Measurements from ENCODE around the gene FXYD4. TPM values are rescaled to one million over a fixed set of nuclear protein-coding genes. Genes with fewer than 3 reads are reported as not detected.

Gene FXYD4
- total RNA-seq, 4 donors from 2014 or later: not detected

- DNase-seq (ENCODE audit: low spot score in 2 of 2): no peak
- H3K27me3 ChIP-seq: no peaks in the 10 kb centered on the region
- H3K36me3 ChIP-seq: no peaks in the 10 kb centered on the region
- H3K4me1 ChIP-seq: peaks cover 0 to 44% (median 30%) of the 10 kb centered on the region in 4 donors
- TF ChIP-seq EP300 (IDR thresholded peaks at IDR 0.05) (no peak), POLR2A (IDR thresholded peaks at IDR 0.05) (no peak), CTCF (IDR thresholded peaks at IDR 0.05) (no peak)
- WGBS, 2 donors: 1% methylated on average over 29 to 31 of the region's 31 CpGs
- peak overlapping the region; percentile 90 to 99 (median 98) for H3K27ac ChIP-seq
- H3K9me3 ChIP-seq: no peaks in the 10 kb centered on the region
- peak overlapping the region; percentile 72 to 91 (median 88) for H3K4me3 ChIP-seq
Observed at GRCh38 chr10:43408331-43408709, 36.9 kb downstream of the FXYD4 start.

- peaks cover 0 to 38% (median 26%) of the 10 kb centered on the region in 4 donors for H3K4me1 ChIP-seq
- peak within 1 kb of the TSS; percentile 90 to 99 (median 98) for H3K27ac ChIP-seq
- TF ChIP-seq CTCF (IDR thresholded peaks at IDR 0.05) (peak in 2 of 5 experiments; percentile 43 to 53), EP300 (IDR thresholded peaks at IDR 0.05) (peak; percentile 86 to 99), POLR2A (IDR thresholded peaks at IDR 0.05) (peak; percentile 97 to 100)
- H3K27me3 ChIP-seq: no peaks in the 10 kb centered on the region
- no peaks in the 10 kb centered on the region for H3K36me3 ChIP-seq
- DNase-seq (ENCODE audit: low spot score in 2 of 2): peak; percentile 88
- no peaks in the 10 kb centered on the region for H3K9me3 ChIP-seq
- WGBS, 2 donors: 0 to 1% methylated on average over 20 to 47 of the region's 68 CpGs
- peak within 1 kb of the TSS; percentile 72 to 91 (median 88) for H3K4me3 ChIP-seq
Observed at GRCh38 chr10:43408710-43409384, 37.4 kb downstream of the FXYD4 start, which contains the start of gene HNRNPF. Gene HNRNPF, minus strand, starts transcription at chr10:43409186. Its CDS starts 21,302 bp downstream, at chr10:43387884.

GRCh38 chr10:43409385-43410109 lies 38.1 kb downstream of the FXYD4 start:
- no peaks in the 10 kb centered on the region for H3K9me3 ChIP-seq
- no peak for TF ChIP-seq CTCF (IDR thresholded peaks at IDR 0.05)
- TF ChIP-seq EP300 (IDR thresholded peaks at IDR 0.05): no peak
- no peak for TF ChIP-seq POLR2A (IDR thresholded peaks at IDR 0.05)
- no peaks in the 10 kb centered on the region for H3K36me3 ChIP-seq
- no peak for DNase-seq (ENCODE audit: low spot score in 2 of 2)
- peak overlapping the region; percentile 72 to 91 (median 88) for H3K4me3 ChIP-seq
- peak overlapping the region; percentile 90 to 99 (median 98) for H3K27ac ChIP-seq
- WGBS, 2 donors: 18 to 21% methylated on average over 46 of the region's 46 CpGs
- H3K27me3 ChIP-seq: no peaks in the 10 kb centered on the region
- peaks cover 0 to 31% (median 20%) of the 10 kb centered on the region in 4 donors for H3K4me1 ChIP-seq

GRCh38 chr10:43410345-43410744 lies 38.9 kb downstream of the FXYD4 start:
- no peak for DNase-seq (ENCODE audit: low spot score in 2 of 2)
- Histone ChIP-seq H3K27me3 (no peaks in the 10 kb centered on the region), H3K27ac (peak overlapping the region in 1 of 4 donors; percentile 98), H3K36me3 (no peaks in the 10 kb centered on the region), H3K9me3 (no peaks in the 10 kb centered on the region), H3K4me3 (no peak overlapping the region), H3K4me1 (peaks cover 0 to 23% (median 13%) of the 10 kb centered on the region in 4 donors)
- WGBS, 2 donors: 79 to 80% methylated on average over 14 of the region's 14 CpGs
- TF ChIP-seq POLR2A (IDR thresholded peaks at IDR 0.05): no peak
- TF ChIP-seq CTCF (IDR thresholded peaks at IDR 0.05): no peak
- no peak for TF ChIP-seq EP300 (IDR thresholded peaks at IDR 0.05)

- TF ChIP-seq POLR2A (IDR thresholded peaks at IDR 0.05) (no peak), CTCF (IDR thresholded peaks at IDR 0.05) (no peak), EP300 (IDR thresholded peaks at IDR 0.05) (no peak)
- 64 to 71% methylated on average over 2 of the region's 2 CpGs for WGBS, 2 donors
Observed at GRCh38 chr10:43411536-43411935, 40.1 kb downstream of the FXYD4 start.

More at GRCh38 chr10:43411536-43411935, 40.1 kb downstream of the FXYD4 start:
- Histone ChIP-seq H3K9me3 (no peaks in the 10 kb centered on the region), H3K36me3 (no peaks in the 10 kb centered on the region), H3K27ac (no peak overlapping the region), H3K27me3 (no peaks in the 10 kb centered on the region), H3K4me1 (peaks cover 0 to 11% (median 2%) of the 10 kb centered on the region in 4 donors), H3K4me3 (no peak overlapping the region)
- no peak for DNase-seq (ENCODE audit: low spot score in 2 of 2)
